DMS53 (cell line): ENCODE results near the gene GALNT10.

Source experiments
- DNase-seq: peaks from one replicate; lab custom pipeline; 2025; lab: John Stamatoyannopoulos, UW

GALNT10 gene

GRCh38 chr5:154203798-154204578 is 13.5 kb downstream of the GALNT10 start:
- no peak for DNase-seq

GRCh38 chr5:154205441-154206117 is 15.0 kb downstream of the GALNT10 start:
- no peak for DNase-seq

GRCh38 chr5:154206311-154206710 is 15.8 kb downstream of the GALNT10 start:
- no peak for DNase-seq

GRCh38 chr5:154207204-154207603 is 16.7 kb downstream of the GALNT10 start:
- no peak for DNase-seq

GRCh38 chr5:154209591-154210081 is 19.1 kb downstream of the GALNT10 start:
- DNase-seq: peak; percentile 44

- no peak for DNase-seq
Observed at GRCh38 chr5:154210163-154210562, 19.6 kb downstream of the GALNT10 start.

- no peak for DNase-seq
Observed at GRCh38 chr5:154211641-154212390, 21.3 kb downstream of the GALNT10 start.

- DNase-seq: no peak
Observed at GRCh38 chr5:154213592-154213991, 23.1 kb downstream of the GALNT10 start.

- DNase-seq: no peak
Observed at GRCh38 chr5:154214371-154215106, 24.0 kb downstream of the GALNT10 start.

GRCh38 chr5:154215571-154216325 is 25.2 kb downstream of the GALNT10 start:
- no peak for DNase-seq

GRCh38 chr5:154217462-154217861 is 26.9 kb downstream of the GALNT10 start:
- DNase-seq: no peak

- no peak for DNase-seq
Observed at GRCh38 chr5:154218786-154219185, 28.3 kb downstream of the GALNT10 start.

- DNase-seq: no peak
Observed at GRCh38 chr5:154220625-154221024, 30.1 kb downstream of the GALNT10 start.

GRCh38 chr5:154221371-154221896 is 30.9 kb downstream of the GALNT10 start:
- no peak for DNase-seq

- no peak for DNase-seq
Observed at GRCh38 chr5:154222414-154222813, 31.9 kb downstream of the GALNT10 start.

- DNase-seq: peak; percentile 10
Observed at GRCh38 chr5:154223320-154223719, 32.8 kb downstream of the GALNT10 start.

GRCh38 chr5:154227090-154227489 is 36.6 kb downstream of the GALNT10 start:
- DNase-seq: no peak

- DNase-seq: no peak
Observed at GRCh38 chr5:154228696-154229095, 38.2 kb downstream of the GALNT10 start.

- no peak for DNase-seq
Observed at GRCh38 chr5:154230526-154230925, 40.0 kb downstream of the GALNT10 start.

GRCh38 chr5:154234551-154234950 is 44.0 kb downstream of the GALNT10 start:
- DNase-seq: no peak

GRCh38 chr5:154236011-154236410 is 45.5 kb downstream of the GALNT10 start:
- no peak for DNase-seq
